HT-29 (cell line): ENCODE results near the gene NRXN3. TPM values are rescaled to one million over a fixed set of nuclear protein-coding genes. Genes with fewer than 3 reads are reported as not detected.

ENCODE experiments used
- DNase-seq: peaks from one replicate; pipeline ENCODE4 v3.0.0-alpha.2; 2015; ENCODE audit warnings: low spot score
- total RNA-seq: library from RNA; depleted of rRNA; stranded (reverse); fragments of >200 nt; shearing (Covaris generic); gene quantifications from 2 replicates; pipeline ENCODE4 v1.2.3, GENCODE V29; 2014

Gene NRXN3
- total RNA-seq, 1 experiment from 2014 or later = not detected

- DNase-seq = no peak
These were observed 1162.5 kb downstream of the NRXN3 start for GRCh38 chr14:79332504-79333197.

GRCh38 chr14:79333198-79333546 lies 1163.0 kb downstream of the NRXN3 start:
- DNase-seq = no peak

GRCh38 chr14:79334272-79334671 lies 1164.1 kb downstream of the NRXN3 start:
- DNase-seq = no peak

- DNase-seq = no peak
These were observed 1167.6 kb downstream of the NRXN3 start for GRCh38 chr14:79337761-79338160.

GRCh38 chr14:79342942-79343341 lies 1172.8 kb downstream of the NRXN3 start:
- no peak for DNase-seq

GRCh38 chr14:79351011-79351410 lies 1180.8 kb downstream of the NRXN3 start:
- no peak for DNase-seq

- no peak for DNase-seq
These were observed 1182.0 kb downstream of the NRXN3 start for GRCh38 chr14:79352076-79352630.

- DNase-seq = no peak
These were observed 1184.2 kb downstream of the NRXN3 start for GRCh38 chr14:79354336-79354735.

GRCh38 chr14:79356040-79356439 lies 1185.9 kb downstream of the NRXN3 start:
- no peak for DNase-seq

GRCh38 chr14:79357307-79357706 lies 1187.1 kb downstream of the NRXN3 start:
- no peak for DNase-seq

- DNase-seq = no peak
These were observed 1193.1 kb downstream of the NRXN3 start for GRCh38 chr14:79363291-79363690.

GRCh38 chr14:79369359-79370332 lies 1199.5 kb downstream of the NRXN3 start:
- DNase-seq = no peak

- no peak for DNase-seq
These were observed 1200.8 kb downstream of the NRXN3 start for GRCh38 chr14:79370969-79371368.

GRCh38 chr14:79373451-79373850 lies 1203.3 kb downstream of the NRXN3 start:
- DNase-seq = no peak

GRCh38 chr14:79375356-79375755 lies 1205.2 kb downstream of the NRXN3 start:
- DNase-seq = no peak

GRCh38 chr14:79376557-79376956 lies 1206.4 kb downstream of the NRXN3 start:
- DNase-seq = no peak

- DNase-seq = no peak
These were observed 1207.8 kb downstream of the NRXN3 start for GRCh38 chr14:79378020-79378419.

GRCh38 chr14:79379266-79379665 lies 1209.1 kb downstream of the NRXN3 start:
- DNase-seq = no peak

GRCh38 chr14:79383031-79383430 lies 1212.9 kb downstream of the NRXN3 start:
- DNase-seq = no peak

- DNase-seq = no peak
These were observed 1213.3 kb downstream of the NRXN3 start for GRCh38 chr14:79383475-79383874.

- DNase-seq = no peak
These were observed 1224.9 kb downstream of the NRXN3 start for GRCh38 chr14:79395061-79395460.

- no peak for DNase-seq
These were observed 1234.8 kb downstream of the NRXN3 start for GRCh38 chr14:79404874-79405511.
